Measurements from ENCODE around the gene GPR15. TPM values are rescaled to one million over a fixed set of nuclear protein-coding genes. Genes with fewer than 3 reads are reported as not detected.

The GPR15 gene
- total RNA-seq, 1 experiment from 2014 or later, result not detected

DNA sequence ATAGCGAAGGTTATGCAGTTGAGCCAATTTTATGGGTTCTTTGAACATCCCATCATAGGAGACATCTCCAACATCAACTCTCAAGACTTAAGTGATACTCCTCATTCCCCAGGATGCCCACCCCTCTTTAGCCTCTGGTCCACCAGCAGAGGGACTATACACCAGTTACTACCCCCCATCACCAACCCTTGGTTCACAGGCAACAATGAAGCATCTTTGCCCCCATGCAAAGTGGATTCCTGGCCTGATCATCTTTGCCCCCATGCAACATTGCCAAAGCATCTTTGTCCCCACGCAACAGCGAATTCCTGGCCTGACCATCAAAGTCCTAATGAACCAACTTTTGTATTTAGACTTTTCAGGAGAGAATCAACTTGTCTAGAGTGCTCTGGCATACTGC, 19.1 kb downstream of the GPR15 start:
- Mint-ChIP-seq H3K36me3 (ENCODE audit: insufficient read depth, unreplicated experiment) (no peaks in the 10 kb centered on the region), H3K27ac (ENCODE audit: low read depth, unreplicated experiment) (no peak overlapping the region), H3K9me3 (ENCODE audit: unreplicated experiment) (no peaks in the 10 kb centered on the region), H3K4me3 (ENCODE audit: unreplicated experiment) (no peak overlapping the region), H3K27me3 (ENCODE audit: insufficient read depth, unreplicated experiment) (no peaks in the 10 kb centered on the region), H3K4me1 (ENCODE audit: insufficient read depth, unreplicated experiment) (no peaks in the 10 kb centered on the region)
- CTCF ChIA-PET, result interaction anchor here (0.9 kb wide), 1 partner anchor 28 kb away, joined by 3 read pairs; the partner anchor contains the start of gene CLDND1
- no peak for DNase-seq (ENCODE audit: unreplicated experiment)
- TF ChIP-seq, protein P1, sequence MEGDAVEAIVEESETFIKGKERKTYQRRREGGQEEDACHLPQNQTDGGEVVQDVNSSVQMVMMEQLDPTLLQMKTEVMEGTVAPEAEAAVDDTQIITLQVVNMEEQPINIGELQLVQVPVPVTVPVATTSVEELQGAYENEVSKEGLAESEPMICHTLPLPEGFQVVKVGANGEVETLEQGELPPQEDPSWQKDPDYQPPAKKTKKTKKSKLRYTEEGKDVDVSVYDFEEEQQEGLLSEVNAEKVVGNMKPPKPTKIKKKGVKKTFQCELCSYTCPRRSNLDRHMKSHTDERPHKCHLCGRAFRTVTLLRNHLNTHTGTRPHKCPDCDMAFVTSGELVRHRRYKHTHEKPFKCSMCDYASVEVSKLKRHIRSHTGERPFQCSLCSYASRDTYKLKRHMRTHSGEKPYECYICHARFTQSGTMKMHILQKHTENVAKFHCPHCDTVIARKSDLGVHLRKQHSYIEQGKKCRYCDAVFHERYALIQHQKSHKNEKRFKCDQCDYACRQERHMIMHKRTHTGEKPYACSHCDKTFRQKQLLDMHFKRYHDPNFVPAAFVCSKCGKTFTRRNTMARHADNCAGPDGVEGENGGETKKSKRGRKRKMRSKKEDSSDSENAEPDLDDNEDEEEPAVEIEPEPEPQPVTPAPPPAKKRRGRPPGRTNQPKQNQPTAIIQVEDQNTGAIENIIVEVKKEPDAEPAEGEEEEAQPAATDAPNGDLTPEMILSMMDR (IDR thresholded peaks at IDR 0.05; ENCODE audit: unreplicated experiment), result no peak
- POLR2A ChIA-PET, result no interaction called here
- intact Hi-C loops (cut with micrococcal nuclease), result no loop called here
- BruUV-seq (replicated peaks), result no TSS peak

DNA sequence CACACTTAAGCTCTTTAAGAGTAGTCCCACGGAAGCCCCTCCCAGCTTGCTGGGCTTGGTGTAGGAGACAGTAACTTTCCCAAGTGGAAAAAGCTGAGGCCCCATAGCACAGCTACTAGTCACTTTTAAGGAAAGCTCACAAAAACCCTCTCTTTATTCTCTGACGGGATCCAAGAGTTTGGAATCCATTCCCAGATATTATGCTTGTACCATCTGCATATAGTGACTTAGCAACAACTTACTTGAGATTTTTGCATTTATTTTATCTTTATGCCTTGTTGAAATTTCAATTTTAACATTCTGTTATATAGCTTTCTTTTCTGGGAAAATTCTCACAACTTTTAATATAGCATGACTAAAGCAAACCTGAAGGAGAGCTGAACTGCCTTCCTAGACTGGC, 19.5 kb downstream of the GPR15 start:
- Mint-ChIP-seq H3K4me1 (ENCODE audit: insufficient read depth, unreplicated experiment) (no peaks in the 10 kb centered on the region), H3K27me3 (ENCODE audit: insufficient read depth, unreplicated experiment) (no peaks in the 10 kb centered on the region), H3K9me3 (ENCODE audit: unreplicated experiment) (no peaks in the 10 kb centered on the region), H3K27ac (ENCODE audit: low read depth, unreplicated experiment) (no peak overlapping the region), H3K4me3 (ENCODE audit: unreplicated experiment) (no peak overlapping the region), H3K36me3 (ENCODE audit: insufficient read depth, unreplicated experiment) (no peaks in the 10 kb centered on the region)
- POLR2A ChIA-PET, result no interaction called here
- TF ChIP-seq, protein P1 (IDR thresholded peaks at IDR 0.05; ENCODE audit: unreplicated experiment), result no peak
- CTCF ChIA-PET, result interaction anchor here (0.5 to 0.9 kb wide), 2 partner anchors 28 to 68 kb away, joined by 3 to 5 read pairs; partner anchors contain the start of gene CLDND1
- intact Hi-C loops (cut with micrococcal nuclease), result no loop called here
- DNase-seq (ENCODE audit: unreplicated experiment), result no peak
- BruUV-seq (replicated peaks), result no TSS peak

DNA sequence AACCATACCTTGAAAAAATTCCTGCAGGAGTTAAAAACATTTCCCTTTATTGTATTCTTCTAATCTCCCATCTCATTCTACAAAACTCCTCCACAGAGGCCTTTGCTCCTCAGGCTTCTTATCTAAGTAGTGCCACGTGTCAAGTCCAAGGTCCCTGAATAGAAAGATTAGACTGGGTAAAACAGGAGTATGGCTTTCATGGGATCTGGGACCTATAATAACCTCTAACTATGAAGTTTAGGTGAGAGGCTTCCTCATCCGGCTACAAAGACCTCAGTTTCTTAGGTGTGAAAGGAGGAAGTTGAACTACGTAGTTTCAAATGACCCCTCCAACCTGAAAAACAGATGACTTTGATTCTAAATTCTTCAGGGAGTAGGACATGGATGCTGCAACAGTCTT, 20.0 kb downstream of the GPR15 start:
- intact Hi-C loops (cut with micrococcal nuclease), result no loop called here
- Mint-ChIP-seq H3K27ac (ENCODE audit: low read depth, unreplicated experiment) (no peak overlapping the region), H3K27me3 (ENCODE audit: insufficient read depth, unreplicated experiment) (no peaks in the 10 kb centered on the region), H3K36me3 (ENCODE audit: insufficient read depth, unreplicated experiment) (no peaks in the 10 kb centered on the region), H3K9me3 (ENCODE audit: unreplicated experiment) (no peaks in the 10 kb centered on the region), H3K4me1 (ENCODE audit: insufficient read depth, unreplicated experiment) (no peaks in the 10 kb centered on the region), H3K4me3 (ENCODE audit: unreplicated experiment) (no peak overlapping the region)
- BruUV-seq (replicated peaks), result no TSS peak
- POLR2A ChIA-PET, result no interaction called here
- no peak for DNase-seq (ENCODE audit: unreplicated experiment)
- CTCF ChIA-PET, result interaction anchor here (0.5 to 0.9 kb wide), 2 partner anchors 29 to 68 kb away, joined by 3 to 5 read pairs; partner anchors contain the start of gene CLDND1
- TF ChIP-seq, protein P1 (IDR thresholded peaks at IDR 0.05; ENCODE audit: unreplicated experiment), result no peak

DNA sequence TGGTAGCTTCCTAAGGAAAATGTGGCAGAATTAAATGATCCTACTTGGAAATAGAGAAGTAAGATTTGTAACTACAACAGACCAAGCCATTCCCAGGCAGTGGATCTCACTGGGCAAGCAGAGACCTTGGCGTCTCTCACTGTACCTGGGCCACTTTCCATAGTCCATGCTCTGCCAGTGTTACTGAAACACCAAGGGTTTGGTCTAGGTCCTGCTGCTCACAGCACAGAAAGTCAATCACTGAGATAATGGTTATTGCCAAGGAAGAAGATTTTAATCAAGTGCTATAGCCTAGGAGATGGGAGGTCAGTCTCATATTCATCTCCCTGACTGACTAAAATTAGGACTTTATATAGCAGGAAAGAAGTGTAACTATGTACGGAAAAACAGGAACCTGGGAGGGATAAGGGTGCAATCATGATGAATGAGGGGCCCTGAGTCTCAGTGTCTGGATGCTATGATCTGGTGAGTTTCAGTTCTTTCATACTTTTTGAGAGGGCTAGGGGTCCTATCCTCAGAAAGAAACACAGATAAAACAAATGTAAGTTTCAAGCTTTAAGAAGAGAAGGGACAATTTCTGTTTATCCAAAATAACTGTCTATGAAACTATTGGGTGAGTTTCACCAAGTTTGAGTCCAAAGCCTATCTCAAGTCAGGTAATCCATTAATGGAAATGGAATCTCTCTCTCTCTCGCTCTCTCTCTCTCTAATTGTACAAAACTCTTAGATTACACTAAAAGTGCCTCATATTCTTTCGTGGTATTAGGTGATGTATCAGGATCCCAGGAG, 20.6 kb downstream of the GPR15 start:
- no peak for DNase-seq (ENCODE audit: unreplicated experiment)
- Mint-ChIP-seq H3K9me3 (ENCODE audit: unreplicated experiment) (no peaks in the 10 kb centered on the region), H3K27ac (ENCODE audit: low read depth, unreplicated experiment) (no peak overlapping the region), H3K36me3 (ENCODE audit: insufficient read depth, unreplicated experiment) (no peaks in the 10 kb centered on the region), H3K4me3 (ENCODE audit: unreplicated experiment) (no peak overlapping the region), H3K27me3 (ENCODE audit: insufficient read depth, unreplicated experiment) (no peaks in the 10 kb centered on the region), H3K4me1 (ENCODE audit: insufficient read depth, unreplicated experiment) (no peaks in the 10 kb centered on the region)
- POLR2A ChIA-PET, result no interaction called here
- TF ChIP-seq, protein P1 (IDR thresholded peaks at IDR 0.05; ENCODE audit: unreplicated experiment), result no peak
- no TSS peak for BruUV-seq (replicated peaks)
- intact Hi-C loops (cut with micrococcal nuclease), result no loop called here
- CTCF ChIA-PET, result no interaction called here

Data from MCF 10A (cell line).